GM06990 (cell line): ENCODE measurements around the gene TIE1.

Experiments
- DNase-seq: peaks from one replicate; pipeline ENCODE4 v3.0.0-alpha.2; 2011; ENCODE audit not compliant: insufficient read length; ENCODE audit errors: extremely low read depth
- H3K27me3 ChIP-seq: replicated peaks from 2 replicates; pipeline ENCODE4 v1.6.0; 2011; ENCODE audit warnings: low read length; ENCODE audit not compliant: control insufficient read depth, insufficient read depth
- H3K36me3 ChIP-seq: 2 replicates; pipeline ENCODE4 v1.5.1; 2011; ENCODE audit warnings: low read length; ENCODE audit not compliant: control insufficient read depth, insufficient read depth
- H3K4me3 ChIP-seq: replicated peaks from 2 replicates; pipeline ENCODE4 v1.5.1; 2011; ENCODE audit warnings: low read depth, mild to moderate bottlenecking, control low read depth, low read length
- TF ChIP-seq, protein P1 (sequence below): IDR thresholded peaks from 2 replicates; pipeline ENCODE4 v1.5.1; 2011; ENCODE audit warnings: low read length, control low read depth, mild to moderate bottlenecking, inconsistent platforms; ENCODE audit not compliant: insufficient read depth, poor library complexity, severe bottlenecking

The TIE1 gene

DNA sequence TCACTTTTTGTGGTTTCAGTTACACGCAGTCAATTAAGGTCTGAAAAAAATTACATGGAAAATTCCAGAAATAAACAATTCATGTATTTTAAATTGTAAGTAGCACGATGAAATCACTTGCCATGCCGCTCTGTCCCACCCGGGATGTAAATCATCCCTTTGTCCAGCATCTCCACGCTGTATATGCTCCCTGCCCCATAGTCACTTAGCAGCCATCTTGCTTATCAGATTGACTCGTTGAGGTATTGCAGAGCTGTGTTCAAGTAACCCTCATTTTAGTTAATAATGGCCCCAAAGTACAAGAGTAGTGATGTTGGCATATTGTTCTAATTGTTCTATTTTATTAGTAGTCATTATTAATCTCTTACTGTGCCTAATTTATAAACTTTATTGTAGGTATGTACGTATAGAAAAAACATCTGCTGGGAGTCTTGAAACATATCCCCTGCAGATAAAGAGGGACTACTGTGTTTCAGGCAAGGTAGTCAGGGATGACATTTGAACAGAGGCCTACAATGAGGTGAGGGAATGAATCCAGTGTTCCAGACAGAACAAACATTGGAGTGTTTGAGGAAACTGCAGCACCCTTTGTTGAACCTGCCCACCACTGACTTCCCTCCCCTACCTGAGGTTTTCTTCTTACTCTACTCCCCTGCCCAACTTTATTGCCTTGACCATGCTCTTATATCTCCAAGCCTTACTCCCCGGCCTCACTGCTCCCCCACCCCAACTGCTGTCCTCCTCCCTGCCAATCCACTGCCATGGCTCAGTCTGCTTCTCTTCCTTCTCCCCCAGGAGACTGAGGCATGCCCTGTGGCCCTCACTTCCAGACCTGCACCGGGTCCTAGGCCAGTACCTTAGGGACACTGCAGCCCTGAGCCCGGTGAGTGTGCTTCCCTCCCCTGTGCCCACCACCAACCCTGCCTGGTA lies 50.9 kb downstream of the TIE1 start:
- Histone ChIP-seq H3K36me3 (no peaks in the 10 kb centered on the region), H3K27me3 (no peaks in the 10 kb centered on the region), H3K4me3 (no peak overlapping the region)
- no peak for DNase-seq
- TF ChIP-seq, protein P1, sequence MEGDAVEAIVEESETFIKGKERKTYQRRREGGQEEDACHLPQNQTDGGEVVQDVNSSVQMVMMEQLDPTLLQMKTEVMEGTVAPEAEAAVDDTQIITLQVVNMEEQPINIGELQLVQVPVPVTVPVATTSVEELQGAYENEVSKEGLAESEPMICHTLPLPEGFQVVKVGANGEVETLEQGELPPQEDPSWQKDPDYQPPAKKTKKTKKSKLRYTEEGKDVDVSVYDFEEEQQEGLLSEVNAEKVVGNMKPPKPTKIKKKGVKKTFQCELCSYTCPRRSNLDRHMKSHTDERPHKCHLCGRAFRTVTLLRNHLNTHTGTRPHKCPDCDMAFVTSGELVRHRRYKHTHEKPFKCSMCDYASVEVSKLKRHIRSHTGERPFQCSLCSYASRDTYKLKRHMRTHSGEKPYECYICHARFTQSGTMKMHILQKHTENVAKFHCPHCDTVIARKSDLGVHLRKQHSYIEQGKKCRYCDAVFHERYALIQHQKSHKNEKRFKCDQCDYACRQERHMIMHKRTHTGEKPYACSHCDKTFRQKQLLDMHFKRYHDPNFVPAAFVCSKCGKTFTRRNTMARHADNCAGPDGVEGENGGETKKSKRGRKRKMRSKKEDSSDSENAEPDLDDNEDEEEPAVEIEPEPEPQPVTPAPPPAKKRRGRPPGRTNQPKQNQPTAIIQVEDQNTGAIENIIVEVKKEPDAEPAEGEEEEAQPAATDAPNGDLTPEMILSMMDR: no peak

DNA sequence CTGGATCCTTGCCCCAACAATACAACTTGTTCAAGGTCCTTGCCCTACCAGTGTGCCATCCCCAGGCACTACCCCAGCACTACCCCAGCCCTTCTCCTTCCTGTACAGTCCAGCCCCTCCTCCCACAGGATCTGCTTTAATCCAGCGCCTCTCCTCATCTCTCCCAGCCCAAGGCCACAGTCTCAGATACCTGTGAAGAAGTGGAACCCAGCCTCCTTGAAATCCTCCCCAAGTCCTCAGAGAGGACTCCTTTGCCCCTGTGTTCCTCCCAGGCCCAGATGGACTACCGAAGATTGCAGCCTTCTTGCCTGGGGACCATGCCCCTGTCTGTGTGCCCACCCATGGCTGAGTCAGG lies 51.5 kb downstream of the TIE1 start:
- TF ChIP-seq, protein P1: no peak
- Histone ChIP-seq H3K4me3 (no peak overlapping the region), H3K27me3 (no peaks in the 10 kb centered on the region), H3K36me3 (no peaks in the 10 kb centered on the region)
- no peak for DNase-seq

- Histone ChIP-seq H3K36me3 (no peaks in the 10 kb centered on the region), H3K27me3 (no peaks in the 10 kb centered on the region), H3K4me3 (no peak overlapping the region)
- TF ChIP-seq, protein P1: no peak
- DNase-seq: no peak
Measured at GRCh38 chr1:43352881-43353280, 52.1 kb downstream of the TIE1 start.

DNA sequence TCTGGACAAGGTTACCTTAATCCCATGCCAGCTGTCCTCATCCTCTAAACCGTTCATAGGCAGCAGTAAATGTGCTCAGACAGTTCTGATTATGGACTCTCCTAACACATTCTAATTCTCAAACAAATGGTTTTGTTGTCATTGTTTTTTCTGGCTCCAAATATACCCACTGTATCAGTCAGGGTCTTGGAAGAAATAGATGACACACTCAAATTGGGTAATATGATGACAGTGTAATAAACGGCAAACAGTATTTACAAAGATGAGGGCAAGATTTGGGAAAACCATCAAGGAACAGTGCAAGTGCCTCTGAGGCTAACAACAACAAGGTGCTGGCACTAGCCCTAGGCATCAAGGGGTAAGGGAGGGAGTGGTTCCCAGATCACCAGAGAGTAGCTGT lies 53.7 kb downstream of the TIE1 start:
- DNase-seq: no peak
- TF ChIP-seq, protein P1: no peak
- Histone ChIP-seq H3K36me3 (no peaks in the 10 kb centered on the region), H3K4me3 (no peak overlapping the region), H3K27me3 (no peaks in the 10 kb centered on the region)

- Histone ChIP-seq H3K36me3 (no peaks in the 10 kb centered on the region), H3K27me3 (no peaks in the 10 kb centered on the region), H3K4me3 (no peak overlapping the region)
- TF ChIP-seq, protein P1: no peak
- DNase-seq: no peak
Measured at GRCh38 chr1:43354936-43355335, 54.2 kb downstream of the TIE1 start.
